Testis (tissue), 2 donors: ENCODE data around the gene PPM1H.

Source experiments
- CTCF ChIP-seq, 3 experiments: fragments of 450-650 bp in 2 of 3; fragments of 200-600 bp in 1 of 3; sonication (generic) in 1 of 3; IDR thresholded peaks; one replicate each; pipeline ENCODE4 v1.5.1; 2016 to 2019; ENCODE audit warnings: antibody characterized with exemption in 3 of 3, mild to moderate bottlenecking in 2 of 3, moderate library complexity in 1 of 3
- POLR2A ChIP-seq: fragments of 450-650 bp; IDR thresholded peaks from one replicate; pipeline ENCODE4 v1.6.1; 2017; ENCODE audit warnings: antibody characterized with exemption, mild to moderate bottlenecking, moderate library complexity

GRCh38 chr12:62673028-62673815 is 261.7 kb downstream of the PPM1H start:
- no peak for TF ChIP-seq CTCF (IDR thresholded peaks at IDR 0.05)
- TF ChIP-seq POLR2A: no peak
